Glomerular endothelial cell (primary cell): ENCODE measurements around the gene RFTN2. TPM values are rescaled to one million over a fixed set of nuclear protein-coding genes. Genes with fewer than 3 reads are reported as not detected.
"Not testable (repeated sequence)": the region's sequence is repeated elsewhere in the genome, so short reads cannot be mapped to it uniquely, and the experiment has no call there.

Source experiments
- DNase-seq: peaks from one replicate; pipeline ENCODE4 v3.0.0-alpha.2; 2011; ENCODE audit warnings: low read depth, low spot score; ENCODE audit errors: extremely low read depth
- total RNA-seq: library from RNA; depleted of rRNA; stranded (reverse); fragments of >200 nt; gene quantifications from 2 replicates; pipeline ENCODE4 v1.2.3, GENCODE V29; 2015

The RFTN2 gene
- total RNA-seq, 1 donor from 2014 or later, result 4.6 TPM

DNA sequence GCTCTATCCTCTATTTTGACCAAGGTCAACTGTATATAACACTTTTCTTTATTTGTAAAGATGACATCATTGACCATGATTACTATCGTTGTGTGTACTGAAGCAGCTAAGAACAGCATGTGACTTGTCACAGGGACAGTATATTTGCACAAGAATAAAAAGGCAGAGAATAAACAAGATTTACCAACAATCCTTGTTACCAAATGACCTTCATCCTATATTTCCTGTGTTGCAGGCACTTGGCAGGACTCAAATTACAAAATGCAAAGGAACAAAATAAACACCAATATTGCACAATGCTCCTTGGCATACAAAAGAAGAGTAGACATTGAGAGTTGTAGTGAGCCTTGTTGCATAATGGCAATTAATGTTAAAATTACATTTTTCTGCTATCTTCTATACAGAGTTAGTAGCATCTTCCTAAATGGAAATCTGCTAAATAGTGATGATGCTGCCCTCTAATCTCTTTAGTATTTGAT is 61.8 kb downstream of the RFTN2 start:
- DNase-seq, result no peak

DNA sequence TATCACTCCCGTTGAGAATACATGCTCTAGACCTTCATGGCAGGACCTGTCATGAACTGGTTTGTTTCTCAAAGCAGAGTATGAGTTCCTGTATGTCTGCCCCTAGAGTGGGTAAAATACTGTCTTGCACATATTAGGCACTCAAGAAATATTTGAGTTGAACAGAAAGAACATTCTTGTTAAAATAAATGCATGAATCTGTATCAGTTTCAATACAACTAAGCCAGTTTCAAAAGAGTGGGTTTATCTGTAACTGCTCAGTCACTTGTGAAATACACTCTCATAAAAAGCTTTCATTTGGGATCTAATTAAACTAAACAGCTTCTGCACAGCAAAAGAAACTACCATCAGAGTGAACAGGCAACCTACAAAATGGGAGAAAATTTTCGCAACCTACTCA is 69.2 kb downstream of the RFTN2 start:
- no peak for DNase-seq

DNA sequence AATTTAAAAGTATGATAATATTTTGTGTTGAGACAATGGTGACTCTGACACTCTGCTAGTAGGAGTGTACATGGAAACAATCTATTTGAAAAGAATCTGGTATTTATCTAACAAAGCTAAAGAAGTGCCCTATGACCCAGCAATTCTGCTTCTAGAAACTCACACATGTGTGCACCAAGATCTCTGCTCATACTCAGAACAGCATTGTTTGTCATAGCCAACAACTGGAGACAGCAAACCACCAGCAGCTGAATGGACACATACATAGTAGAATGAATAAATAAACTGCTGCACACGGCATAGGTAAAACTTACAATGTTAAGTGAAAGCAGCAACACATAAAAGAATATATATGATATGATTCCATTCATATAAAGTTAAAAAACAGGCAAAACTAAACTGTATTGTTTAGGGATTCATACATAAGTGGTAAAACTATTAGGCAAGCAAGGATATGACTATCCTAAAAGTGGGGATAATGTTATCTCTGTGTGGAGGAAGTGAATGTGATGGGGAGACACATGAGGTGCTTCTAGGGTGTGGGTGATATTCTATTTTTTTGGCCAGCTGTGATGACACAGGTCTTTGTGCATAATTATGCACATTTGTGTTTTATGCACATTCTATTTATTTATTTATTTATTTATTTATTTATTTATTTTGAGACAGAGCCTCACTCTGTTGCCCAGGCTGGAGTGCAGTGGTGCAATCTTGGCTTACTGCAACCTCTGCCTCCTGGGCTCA is 71.1 kb downstream of the RFTN2 start:
- no peak for DNase-seq

DNA sequence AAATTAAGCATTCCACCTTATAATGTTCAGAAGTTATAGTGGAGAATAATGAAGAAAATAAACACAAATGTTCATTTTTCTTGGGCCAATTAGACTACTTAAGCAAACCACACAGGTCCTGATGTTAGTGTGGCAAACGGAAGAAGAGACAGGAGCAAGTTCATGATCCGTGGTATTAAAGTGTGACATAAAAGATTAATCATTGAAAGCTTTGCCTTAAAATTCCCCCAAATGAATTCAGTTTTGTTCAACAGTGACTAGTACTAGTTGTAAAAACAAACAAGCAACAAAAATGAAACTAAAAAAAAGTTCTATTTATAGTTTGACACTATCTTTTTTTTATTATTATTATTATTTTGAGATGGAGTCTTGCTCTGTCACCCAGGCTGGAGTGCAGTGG is 73.7 kb downstream of the RFTN2 start:
- DNase-seq, result no peak

DNA sequence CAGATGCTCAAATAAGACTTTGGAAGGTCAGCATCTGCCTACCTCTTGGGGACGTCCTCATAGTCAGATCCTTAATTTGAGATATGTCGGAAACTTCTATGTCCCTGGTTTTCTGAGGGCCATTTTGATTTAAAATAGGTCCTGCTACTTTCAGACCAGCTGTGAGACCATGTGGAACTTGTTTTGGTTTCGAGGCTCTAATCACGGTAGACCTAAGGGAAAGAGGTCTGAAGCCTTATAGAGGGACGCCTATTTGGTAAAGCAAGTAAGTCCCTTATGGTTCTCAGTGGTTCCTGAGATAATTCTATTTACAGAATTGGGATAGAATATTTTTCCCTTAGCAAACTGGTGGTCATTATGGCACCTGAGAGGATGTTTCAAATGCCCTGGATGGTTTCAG is 75.1 kb downstream of the RFTN2 start:
- no peak for DNase-seq

DNA sequence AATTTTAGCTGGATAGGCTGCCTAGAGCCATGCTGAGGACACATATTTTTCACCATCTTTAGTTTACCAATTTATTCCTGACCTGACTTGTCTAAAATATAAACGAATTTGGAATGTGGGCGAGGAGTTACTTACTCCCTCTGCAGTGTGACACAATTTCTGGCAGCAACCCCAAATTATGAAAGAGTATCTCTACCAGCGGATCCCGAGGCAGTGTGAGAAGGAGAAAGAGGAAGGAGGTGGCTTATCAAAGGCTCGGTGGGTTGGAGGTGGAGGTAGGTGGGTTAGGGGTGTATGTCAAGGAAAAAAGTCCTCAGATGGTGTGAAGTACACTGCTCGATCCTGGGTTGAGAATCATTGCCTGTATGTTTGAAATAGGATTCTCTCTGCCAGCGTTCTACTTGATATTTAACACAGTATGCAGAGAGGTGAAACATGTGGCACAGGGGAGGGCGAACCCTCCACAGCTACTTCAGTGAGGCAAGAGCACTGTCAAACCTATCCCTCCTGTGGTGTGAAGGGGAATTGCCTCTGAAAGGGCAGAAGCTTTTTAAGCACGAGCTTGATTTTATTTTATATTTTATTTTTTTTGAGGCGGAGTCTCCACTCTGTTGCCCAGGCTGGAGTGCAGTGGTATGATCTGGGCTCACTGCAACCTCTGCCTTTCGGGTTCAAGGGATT is 76.0 kb downstream of the RFTN2 start:
- DNase-seq, result no peak

DNA sequence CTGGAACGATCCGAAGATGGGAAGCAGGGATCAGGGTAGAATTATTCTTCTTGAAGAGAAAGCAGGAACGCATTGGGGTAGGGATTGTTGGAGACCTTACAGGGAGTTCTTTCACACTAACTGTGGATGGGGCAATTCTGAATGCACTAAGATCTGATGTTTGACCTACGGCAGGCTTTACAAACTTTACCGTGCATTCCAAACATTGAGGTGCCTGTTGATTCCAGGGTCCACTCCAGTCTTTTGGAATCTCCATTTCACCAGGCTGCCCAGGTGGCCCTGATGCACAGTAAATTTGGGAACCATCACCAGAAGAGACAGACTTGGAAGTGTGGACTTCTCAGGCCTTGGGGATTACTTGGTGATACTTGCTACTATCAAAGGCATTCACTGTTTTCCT is 76.9 kb downstream of the RFTN2 start:
- DNase-seq, result no peak

DNA sequence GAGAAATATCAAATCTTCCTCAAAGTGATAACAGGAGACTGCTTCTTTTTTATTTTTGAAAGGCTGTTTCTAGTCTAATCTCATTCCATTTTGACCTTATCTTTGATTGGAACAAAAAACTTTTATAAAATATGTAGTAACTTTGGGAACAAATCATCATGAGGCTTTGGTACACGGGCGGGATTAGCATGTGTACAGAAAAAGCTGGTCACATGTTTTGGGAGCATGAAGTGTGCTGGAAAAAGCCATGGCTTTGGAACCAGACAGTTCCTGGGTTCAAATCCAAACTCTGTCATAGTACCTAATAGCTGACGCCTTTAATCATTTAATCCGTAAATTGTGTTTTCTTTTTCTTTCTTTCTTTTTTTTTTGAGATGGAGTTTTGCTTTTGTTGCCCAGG is 78.2 kb downstream of the RFTN2 start:
- no peak for DNase-seq

DNA sequence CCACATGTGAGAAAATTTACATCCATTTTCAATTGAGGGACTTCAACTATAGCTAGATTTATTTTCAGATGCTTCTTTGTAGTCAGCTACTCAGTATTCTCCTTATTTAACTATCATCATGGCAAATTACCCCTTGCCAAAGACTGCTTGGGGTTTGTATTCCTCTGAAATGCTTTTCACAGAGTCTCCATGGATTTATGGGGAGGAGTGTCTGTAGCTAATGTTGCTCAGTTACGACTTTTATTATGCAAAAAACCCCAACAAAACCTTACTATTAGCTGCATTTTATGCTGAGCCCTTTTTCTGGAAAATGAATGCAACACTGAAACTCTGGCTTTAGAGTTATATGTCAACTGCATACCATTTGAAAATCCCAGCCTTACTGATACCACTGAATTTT is 78.6 kb downstream of the RFTN2 start:
- no peak for DNase-seq

DNA sequence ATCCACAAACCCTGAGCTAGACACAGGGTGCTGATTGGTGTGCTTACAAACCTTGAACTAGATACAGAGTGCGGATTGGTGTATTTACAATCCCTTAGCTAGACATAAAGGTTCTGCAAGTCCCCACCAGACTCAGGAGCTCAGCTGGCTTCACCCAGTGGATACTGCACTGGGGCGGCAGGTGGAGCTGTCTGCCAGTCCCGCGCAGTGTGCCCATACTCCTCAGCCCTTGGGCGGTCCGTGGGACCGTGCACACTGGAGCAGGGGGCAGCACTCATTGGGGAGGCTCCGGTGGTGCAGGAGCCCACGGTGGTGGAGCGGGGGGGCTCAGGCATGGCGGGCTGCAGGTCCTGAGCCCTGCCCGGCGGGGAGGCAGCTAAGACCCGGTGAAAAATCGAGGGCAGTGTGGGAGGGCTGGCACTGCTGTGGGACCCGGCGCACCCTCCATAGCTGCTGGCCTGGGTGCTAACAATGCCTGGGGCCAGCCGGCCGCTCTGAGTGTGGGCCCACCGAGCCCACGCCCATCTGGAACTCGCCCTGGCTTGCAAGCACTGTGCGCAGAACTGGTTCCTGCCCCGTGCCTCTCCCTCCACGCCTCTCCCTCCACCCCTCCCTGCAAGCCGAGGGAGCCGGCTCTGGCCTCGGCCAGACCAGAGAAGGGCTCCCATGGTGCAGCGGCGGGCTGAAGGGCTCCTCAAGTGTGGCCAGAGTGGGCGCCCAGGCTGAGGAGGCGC is 83.9 kb downstream of the RFTN2 start:
- DNase-seq, result no peak

DNA sequence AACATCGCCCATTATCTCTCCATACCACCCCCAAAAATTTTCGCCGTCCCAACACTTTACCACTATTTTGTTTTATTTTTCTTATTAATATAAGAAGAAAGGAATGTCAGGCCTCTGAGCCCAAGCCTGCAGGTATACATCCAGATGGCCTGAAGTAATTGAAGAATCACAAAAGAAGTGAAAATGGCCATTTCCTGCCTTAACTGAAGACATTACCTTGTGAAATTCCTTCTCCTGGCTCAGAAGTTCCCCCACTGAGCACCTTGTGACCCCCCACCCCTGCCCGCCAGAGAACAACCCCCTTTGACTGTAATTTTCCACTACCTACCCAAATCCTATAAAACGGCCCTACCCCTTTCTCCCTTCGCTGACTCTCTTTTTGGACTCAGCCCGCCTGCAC is 88.1 kb downstream of the RFTN2 start:
- DNase-seq, result not testable (repeated sequence)

DNA sequence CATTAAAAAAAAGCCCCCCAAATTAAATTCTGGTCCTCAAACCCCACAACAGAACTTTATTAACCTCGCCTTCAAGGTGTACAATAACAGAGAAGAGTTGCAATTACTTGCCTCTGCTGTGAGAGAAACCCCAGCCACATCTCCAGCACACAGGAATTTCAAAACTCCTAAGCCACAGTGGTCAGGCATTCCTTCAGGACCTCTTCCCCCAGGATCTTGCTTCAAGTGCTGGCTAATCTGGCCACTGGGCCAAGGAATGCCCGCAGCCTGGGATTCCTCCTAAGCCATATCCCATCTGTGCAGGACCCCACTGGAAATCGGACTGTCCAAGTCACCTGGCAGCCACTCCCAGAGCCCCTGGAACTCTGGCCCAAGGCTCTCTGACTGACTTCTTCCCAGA is 95.2 kb downstream of the RFTN2 start:
- not testable (repeated sequence) for DNase-seq

DNA sequence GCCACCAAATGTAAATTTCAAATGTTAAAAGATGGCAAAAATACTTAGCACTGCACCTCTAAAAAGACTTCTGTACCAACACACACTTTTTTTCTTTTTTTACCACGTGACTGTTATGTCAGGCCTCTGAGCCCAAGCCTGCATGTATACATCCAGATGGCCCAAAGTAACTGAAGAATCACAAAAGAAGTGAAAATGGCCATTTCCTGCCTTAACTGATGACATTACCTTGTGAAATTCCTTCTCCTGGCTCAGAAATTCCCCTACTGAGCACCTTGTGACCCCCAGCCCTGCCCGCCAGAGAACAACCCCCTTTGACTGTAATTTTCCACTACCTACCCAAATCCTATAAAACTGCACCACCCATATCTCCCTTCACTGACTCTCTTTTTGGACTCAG is 97.1 kb downstream of the RFTN2 start:
- not testable (repeated sequence) for DNase-seq

DNA sequence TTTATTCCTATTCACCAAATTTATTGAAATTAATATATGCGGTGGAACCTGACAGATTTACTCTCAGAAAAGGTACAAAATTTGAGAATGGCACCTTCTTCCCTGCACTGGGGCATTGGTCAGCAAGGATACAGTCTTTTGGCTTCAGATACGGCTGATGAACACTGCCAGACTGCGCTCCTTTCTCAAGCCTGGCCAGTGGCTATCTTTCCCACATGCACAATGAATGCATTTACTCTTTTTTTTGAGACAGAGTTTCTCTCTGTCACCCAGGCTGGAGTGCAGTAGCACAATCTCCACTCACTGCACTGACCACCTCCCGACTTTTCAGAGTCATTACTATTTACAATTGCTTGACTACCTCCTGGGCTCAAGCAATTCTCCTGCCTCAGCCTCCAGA is 97.9 kb downstream of the RFTN2 start:
- no peak for DNase-seq

DNA sequence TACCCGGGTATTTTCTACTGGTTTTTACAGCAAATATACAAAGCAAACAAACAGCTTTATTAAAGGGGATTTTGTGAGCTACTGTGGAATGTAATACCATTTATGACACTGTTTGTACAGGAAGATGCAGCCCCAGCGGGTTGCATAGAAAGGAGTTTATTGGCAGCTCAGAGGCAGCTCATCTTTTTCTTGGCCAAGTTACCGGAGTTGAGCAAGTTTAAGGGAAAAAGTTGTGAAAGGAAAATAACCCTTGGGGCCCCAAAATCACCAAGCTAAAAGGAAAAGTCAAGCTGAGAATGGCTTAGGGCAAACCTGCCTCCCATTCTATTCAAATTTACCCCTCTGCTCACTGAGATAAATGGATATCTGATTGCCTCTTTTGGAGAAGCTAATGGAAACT is 98.8 kb downstream of the RFTN2 start:
- no peak for DNase-seq

DNA sequence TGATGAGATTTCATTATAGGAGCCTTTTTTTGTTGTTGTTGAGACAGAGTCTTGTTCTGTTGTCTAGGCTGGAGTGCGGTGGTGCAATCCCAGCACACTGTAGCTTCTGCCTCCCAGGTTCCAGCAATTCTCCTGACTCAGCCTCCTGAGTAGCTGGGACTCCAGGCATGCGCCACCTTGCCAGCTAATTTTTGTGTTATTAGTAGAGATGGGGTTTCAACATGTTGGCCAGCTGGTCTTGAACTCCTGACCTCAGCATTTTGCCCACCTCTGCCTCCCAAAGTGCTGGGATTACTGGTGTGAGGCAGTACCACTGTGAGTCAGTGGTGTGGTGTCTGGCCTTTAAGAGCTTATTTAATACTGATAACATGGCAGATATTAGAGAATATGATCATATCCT is 99.4 kb downstream of the RFTN2 start:
- DNase-seq, result no peak

DNA sequence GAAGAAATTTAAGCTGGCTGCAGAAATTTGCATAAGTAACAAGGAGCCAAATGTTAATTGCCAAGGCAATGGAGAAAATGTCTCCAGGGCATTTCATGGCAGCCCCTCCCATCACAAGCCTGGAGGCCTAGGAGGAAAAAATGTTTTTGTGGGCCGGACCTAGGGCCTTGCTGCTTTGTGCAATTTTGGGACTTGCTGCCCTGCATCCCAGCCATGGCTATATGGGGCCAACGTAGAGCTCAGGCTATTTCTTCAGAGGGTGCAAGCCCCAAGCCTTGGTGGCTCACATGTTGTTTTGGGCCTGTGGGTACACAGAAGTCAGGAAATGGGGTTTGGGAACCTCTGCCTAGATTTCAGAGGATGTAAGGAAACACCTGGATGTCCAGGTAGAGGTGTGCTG is 101.8 kb downstream of the RFTN2 start:
- no peak for DNase-seq

DNA sequence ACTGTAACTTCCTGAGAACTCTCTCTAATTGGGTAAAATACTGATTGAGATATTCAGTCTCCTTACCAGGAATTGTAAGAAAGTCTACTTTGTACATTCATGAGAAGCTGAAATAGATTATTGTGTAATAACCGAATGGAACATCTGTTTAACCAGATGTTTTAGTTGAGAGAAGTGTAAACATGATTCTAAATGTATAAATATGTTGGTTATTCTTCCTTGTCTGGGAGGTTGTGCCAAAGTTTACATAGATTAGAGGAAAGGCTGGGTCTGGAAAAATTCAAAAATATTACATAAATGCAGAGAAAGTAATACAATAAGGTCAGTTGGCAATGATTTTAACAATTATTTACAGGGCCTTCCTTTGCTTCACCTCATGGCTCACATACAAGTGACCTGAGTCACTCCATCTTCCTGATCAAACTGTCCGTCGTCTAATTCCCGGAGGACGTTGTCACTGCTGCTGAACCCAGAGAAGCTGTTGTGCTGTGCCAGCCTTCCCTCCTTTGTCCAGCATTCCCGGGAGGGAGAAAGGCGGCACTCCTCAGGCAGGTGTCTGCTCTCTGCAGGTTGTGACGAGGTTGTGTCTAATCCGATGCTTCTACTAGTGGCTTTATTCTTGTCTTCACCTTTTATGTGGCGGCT is 103.6 kb downstream of the RFTN2 start:
- DNase-seq, result no peak

DNA sequence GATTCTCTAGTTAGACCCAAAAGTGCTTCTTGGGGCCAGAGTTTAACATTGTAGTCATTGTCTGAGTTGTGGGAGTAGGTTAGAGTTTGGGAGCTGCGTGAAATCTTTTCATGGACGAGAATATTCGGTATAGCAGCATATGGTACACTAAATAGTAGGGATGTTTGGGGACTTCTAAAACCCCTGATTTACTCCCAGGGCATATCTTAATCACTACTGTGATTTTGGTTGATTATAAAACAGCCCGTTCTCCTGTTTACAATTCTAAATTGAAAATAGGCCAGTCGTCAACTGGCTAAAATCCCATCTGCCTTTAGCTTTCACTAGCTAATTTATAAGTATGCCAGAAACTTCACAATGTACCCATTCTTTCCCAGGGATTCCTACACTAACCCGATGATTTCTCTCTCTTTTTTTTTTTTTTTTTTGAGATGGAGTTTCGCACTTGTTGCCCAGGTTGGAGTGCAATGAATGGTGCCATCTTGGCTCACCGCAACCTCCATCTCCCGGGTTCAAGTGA is 115.2 kb downstream of the RFTN2 start:
- no peak for DNase-seq

DNA sequence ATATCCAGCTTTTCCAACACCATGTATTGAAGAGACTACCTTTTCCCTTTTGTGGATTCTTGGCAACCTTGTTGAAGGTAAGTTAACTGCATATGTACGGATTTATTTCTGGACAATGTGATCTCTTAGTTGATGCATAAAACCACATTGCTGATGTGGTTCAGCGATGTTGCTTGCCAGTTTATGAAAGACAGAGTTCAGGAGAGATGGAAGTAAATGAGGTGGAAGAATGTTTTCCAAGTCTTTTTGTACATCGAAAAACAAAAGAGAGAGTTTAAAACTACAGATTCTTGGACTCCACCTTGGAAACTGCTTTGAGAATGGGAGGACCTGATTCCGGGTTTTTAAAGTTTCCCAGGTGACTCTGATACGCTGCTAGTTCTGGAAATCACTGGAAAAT is 115.7 kb downstream of the RFTN2 start:
- no peak for DNase-seq

DNA sequence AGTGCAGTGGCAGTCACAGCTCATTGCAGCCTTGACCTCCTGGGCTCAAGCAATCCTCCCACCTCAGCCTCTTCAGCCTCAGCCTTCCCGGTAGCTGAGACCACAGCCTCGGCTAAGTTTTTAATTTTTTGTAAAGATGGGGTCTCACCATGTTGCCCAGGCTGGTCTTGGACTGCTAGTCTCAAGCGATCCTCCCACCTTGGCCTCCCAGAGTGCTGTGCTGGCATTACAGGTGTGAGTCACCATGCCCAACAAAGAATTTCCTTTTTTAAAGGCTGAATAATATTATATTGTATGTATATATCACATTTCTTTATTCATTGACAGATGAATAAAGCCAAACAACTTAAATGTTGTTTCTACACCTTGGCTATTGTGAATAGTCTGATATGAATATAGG is 117.0 kb downstream of the RFTN2 start:
- no peak for DNase-seq
